Fibroblast of lung (primary cell): Measurements from ENCODE around the gene UBN2. TPM values are rescaled to one million over a fixed set of nuclear protein-coding genes. Genes with fewer than 3 reads are reported as not detected.

Experiments
- DNase-seq, 2 donors: peaks; one replicate each; pipeline versions ENCODE4 v3.0.0 to v3.0.0-alpha.2; 2010; ENCODE audit warnings: low read depth in 2 of 2
- H2AFZ ChIP-seq: 2 replicates; pipeline ENCODE4 v1.5.1; 2012; ENCODE audit warnings: low read length, control low read depth, inconsistent platforms
- H3K27ac ChIP-seq: 2 replicates; pipeline ENCODE4 v1.5.1; 2011; ENCODE audit warnings: low read length, control low read depth; ENCODE audit not compliant: insufficient read depth
- H3K27me3 ChIP-seq: 2 replicates; pipeline ENCODE4 v1.5.1; 2011; ENCODE audit warnings: mild to moderate bottlenecking, low read length; ENCODE audit not compliant: control insufficient read depth, insufficient read depth
- H3K36me3 ChIP-seq: 2 replicates; pipeline ENCODE4 v1.5.1; 2011; ENCODE audit warnings: low read length; ENCODE audit not compliant: control insufficient read depth, insufficient read depth
- H3K4me1 ChIP-seq: 2 replicates; pipeline ENCODE4 v1.5.1; 2011; ENCODE audit warnings: low read length; ENCODE audit not compliant: control insufficient read depth, insufficient read depth; ENCODE audit errors: extremely low read depth
- H3K4me2 ChIP-seq: 2 replicates; pipeline ENCODE4 v1.5.1; 2011; ENCODE audit warnings: low read length, control low read depth; ENCODE audit not compliant: insufficient read depth; ENCODE audit errors: extremely low read depth
- H3K4me3 ChIP-seq, 4 experiments: fragments of 200-600 bp in 1 of 4; sonication (generic) in 1 of 4; replicated peaks in 1 of 4; 2 replicates each; pipeline ENCODE4 v1.5.1; 2011 to 2016; ENCODE audit warnings: low read length in 4 of 4, low read depth in 3 of 4, mild to moderate bottlenecking in 3 of 4, control low read depth in 2 of 4, inconsistent platforms in 1 of 4, mixed read lengths in 1 of 4; ENCODE audit not compliant: insufficient read depth in 1 of 4; ENCODE audit errors: control extremely low read depth in 1 of 4
- H3K79me2 ChIP-seq: 2 replicates; pipeline ENCODE4 v1.5.1; 2012; ENCODE audit warnings: mild to moderate bottlenecking, low read length, inconsistent platforms; ENCODE audit not compliant: control insufficient read depth, insufficient read depth
- H3K9ac ChIP-seq: 2 replicates; pipeline ENCODE4 v1.5.1; 2011; ENCODE audit warnings: mild to moderate bottlenecking, low read length, control low read depth; ENCODE audit not compliant: insufficient read depth
- H3K9me3 ChIP-seq: 2 replicates; pipeline ENCODE4 v1.5.1; 2012; ENCODE audit warnings: low read depth, low read length; ENCODE audit not compliant: control insufficient read depth, insufficient read depth
- H4K20me1 ChIP-seq: 2 replicates; pipeline ENCODE4 v1.5.1; 2011; ENCODE audit warnings: low read length; ENCODE audit not compliant: control insufficient read depth, insufficient read depth; ENCODE audit errors: extremely low read depth
- EZH2 ChIP-seq: IDR thresholded peaks from 2 replicates; pipeline ENCODE4 v1.5.1; 2012; ENCODE audit warnings: low read length, control low read depth, mild to moderate bottlenecking; ENCODE audit errors: missing control alignments
- polyA plus RNA-seq, 2 donors: library from polyadenylated mRNA; depleted of rRNA in 1 of 2; stranded (reverse) in 1 of 2; unstranded in 1 of 2; fragments of >200 nt; gene quantifications; 2 replicates each; pipeline ENCODE4 v1.2.1, GENCODE V29; 2011 to 2012; ENCODE audit warnings: missing spikeins in 1 of 2
- total RNA-seq: library from RNA; depleted of rRNA; stranded (reverse); fragments of >200 nt; gene quantifications from 2 replicates; pipeline ENCODE4 v1.2.1, GENCODE V29; 2014
- TF ChIP-seq, protein P1 (sequence below), 2 donors: IDR thresholded peaks in 1 of 2; conservative IDR thresholded peaks in 1 of 2; 1 replicate in 1 of 2; 2 replicates in 1 of 2; pipeline ENCODE4 v1.5.1; 2011 to 2012; ENCODE audit warnings: low read length in 2 of 2, control low read depth in 1 of 2, inconsistent platforms in 1 of 2, low read depth in 1 of 2, mild to moderate bottlenecking in 1 of 2

UBN2 gene
- total and polyA plus RNA-seq, 2 donors (not counting 1 experiment from before 2014, with no cell fraction given), result 2.2 to 5.9 TPM

DNA sequence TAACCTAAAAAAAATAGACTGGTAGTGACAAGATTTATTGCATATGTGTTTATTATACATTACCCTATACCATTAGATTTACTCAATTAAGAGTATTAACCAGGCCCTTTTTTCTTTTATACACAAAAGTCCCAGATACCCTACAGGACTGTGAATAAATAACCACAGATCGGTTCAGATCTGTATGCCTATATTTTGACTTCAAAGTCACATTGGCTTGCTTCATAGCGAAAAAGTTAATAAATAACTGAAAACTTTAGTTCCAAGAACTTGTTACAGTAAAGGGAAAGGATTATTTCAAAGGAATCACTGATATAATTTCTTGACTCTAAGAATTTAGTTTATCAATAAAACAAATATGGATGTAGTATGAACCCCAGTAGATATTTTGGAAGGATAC is 68.3 kb downstream of the UBN2 start:
- Histone ChIP-seq H3K79me2 (no peaks in the 10 kb centered on the region), H3K27me3 (no peaks in the 10 kb centered on the region), H3K9me3 (no peaks in the 10 kb centered on the region), H4K20me1 (no peaks in the 10 kb centered on the region), H3K27ac (no peak overlapping the region), H3K9ac (no peak overlapping the region), H2AFZ (no peak overlapping the region), H3K36me3 (no peaks in the 10 kb centered on the region), H3K4me2 (no peak overlapping the region), H3K4me1 (no peaks in the 10 kb centered on the region), H3K4me3 (no peak overlapping the region)
- DNase-seq, result no peak
- no peak for TF ChIP-seq EZH2
- TF ChIP-seq, protein P1, sequence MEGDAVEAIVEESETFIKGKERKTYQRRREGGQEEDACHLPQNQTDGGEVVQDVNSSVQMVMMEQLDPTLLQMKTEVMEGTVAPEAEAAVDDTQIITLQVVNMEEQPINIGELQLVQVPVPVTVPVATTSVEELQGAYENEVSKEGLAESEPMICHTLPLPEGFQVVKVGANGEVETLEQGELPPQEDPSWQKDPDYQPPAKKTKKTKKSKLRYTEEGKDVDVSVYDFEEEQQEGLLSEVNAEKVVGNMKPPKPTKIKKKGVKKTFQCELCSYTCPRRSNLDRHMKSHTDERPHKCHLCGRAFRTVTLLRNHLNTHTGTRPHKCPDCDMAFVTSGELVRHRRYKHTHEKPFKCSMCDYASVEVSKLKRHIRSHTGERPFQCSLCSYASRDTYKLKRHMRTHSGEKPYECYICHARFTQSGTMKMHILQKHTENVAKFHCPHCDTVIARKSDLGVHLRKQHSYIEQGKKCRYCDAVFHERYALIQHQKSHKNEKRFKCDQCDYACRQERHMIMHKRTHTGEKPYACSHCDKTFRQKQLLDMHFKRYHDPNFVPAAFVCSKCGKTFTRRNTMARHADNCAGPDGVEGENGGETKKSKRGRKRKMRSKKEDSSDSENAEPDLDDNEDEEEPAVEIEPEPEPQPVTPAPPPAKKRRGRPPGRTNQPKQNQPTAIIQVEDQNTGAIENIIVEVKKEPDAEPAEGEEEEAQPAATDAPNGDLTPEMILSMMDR (conservative IDR thresholded peaks at IDR 0.05 in 1 of 2, IDR thresholded peaks at IDR 0.05 in 1 of 2; ENCODE audit: low read depth in 1 of 2, low read length in 2 of 2), result no peak

DNA sequence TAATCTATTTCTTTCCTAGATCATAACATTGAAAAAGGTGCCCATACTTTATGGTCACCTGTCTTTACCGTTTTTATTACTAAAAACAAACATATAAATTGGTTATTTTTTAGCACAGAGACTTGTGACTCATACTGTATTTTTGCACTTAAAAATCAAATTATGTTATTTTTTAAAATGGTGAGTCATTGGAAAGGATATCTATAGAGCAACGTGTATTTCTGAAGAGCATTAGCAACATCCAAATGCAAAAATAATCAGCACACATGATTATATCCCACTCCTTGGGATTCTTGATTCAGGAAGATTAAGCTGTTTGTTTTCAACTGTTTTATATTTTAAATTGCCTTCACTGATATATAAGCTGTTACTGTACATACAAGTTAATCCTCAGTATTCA is 69.4 kb downstream of the UBN2 start:
- H3K79me2 ChIP-seq, result no peaks in the 10 kb centered on the region
- peak in 1 of 2 donors; percentile 8 for DNase-seq
- no peaks in the 10 kb centered on the region for H3K4me1 ChIP-seq
- H3K36me3 ChIP-seq, result no peaks in the 10 kb centered on the region
- no peaks in the 10 kb centered on the region for H3K9me3 ChIP-seq
- H2AFZ ChIP-seq, result no peak overlapping the region
- no peak overlapping the region for H3K4me3 ChIP-seq
- no peak for TF ChIP-seq EZH2
- TF ChIP-seq, protein P1 (conservative IDR thresholded peaks at IDR 0.05 in 1 of 2, IDR thresholded peaks at IDR 0.05 in 1 of 2; ENCODE audit: low read depth in 1 of 2, low read length in 2 of 2), result no peak
- H3K4me2 ChIP-seq, result no peak overlapping the region
- no peaks in the 10 kb centered on the region for H4K20me1 ChIP-seq
- no peak overlapping the region for H3K27ac ChIP-seq
- H3K27me3 ChIP-seq, result no peaks in the 10 kb centered on the region
- H3K9ac ChIP-seq, result no peak overlapping the region

DNA sequence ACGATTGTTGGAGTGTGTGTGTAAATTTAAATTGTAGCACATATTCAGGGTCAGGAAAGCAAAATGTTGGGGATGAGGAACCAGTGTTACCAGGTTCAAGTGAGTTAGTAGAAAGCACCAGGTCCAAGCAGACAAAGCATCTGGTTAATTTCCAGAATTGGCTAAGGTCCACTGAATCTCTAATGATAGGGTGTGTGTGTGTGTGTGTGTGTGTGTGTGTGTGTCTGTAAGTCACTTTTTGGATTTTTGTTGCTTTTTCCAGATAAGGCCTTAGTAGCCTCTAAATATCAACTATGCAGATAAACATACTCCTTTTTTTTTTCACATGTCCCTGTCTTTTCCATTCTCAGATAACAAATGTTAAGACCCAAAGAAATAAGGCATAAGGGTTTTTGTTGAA is 73.5 kb downstream of the UBN2 start:
- no peaks in the 10 kb centered on the region for H3K4me1 ChIP-seq
- H3K79me2 ChIP-seq, result no peaks in the 10 kb centered on the region
- H3K4me2 ChIP-seq, result no peak overlapping the region
- no peak overlapping the region for H2AFZ ChIP-seq
- H3K27me3 ChIP-seq, result no peaks in the 10 kb centered on the region
- TF ChIP-seq, protein P1 (conservative IDR thresholded peaks at IDR 0.05 in 1 of 2, IDR thresholded peaks at IDR 0.05 in 1 of 2; ENCODE audit: low read depth in 1 of 2, low read length in 2 of 2), result no peak
- no peak for TF ChIP-seq EZH2
- H3K36me3 ChIP-seq, result no peaks in the 10 kb centered on the region
- DNase-seq, result no peak
- H3K4me3 ChIP-seq, result no peak overlapping the region
- no peaks in the 10 kb centered on the region for H3K9me3 ChIP-seq
- H4K20me1 ChIP-seq, result no peaks in the 10 kb centered on the region
- no peak overlapping the region for H3K27ac ChIP-seq
- no peak overlapping the region for H3K9ac ChIP-seq
